Measurements from ENCODE around the gene SLC25A38. TPM values are rescaled to one million over a fixed set of nuclear protein-coding genes. Genes with fewer than 3 reads are reported as not detected.
"Not testable (repeated sequence)": the region's sequence is repeated elsewhere in the genome, so short reads cannot be mapped to it uniquely, and the experiment has no call there.

Gene SLC25A38
- total RNA-seq, 1 donor from 2014 or later, result 28.4 TPM

GRCh38 chr3:39414421-39414907, 31.3 kb downstream of the SLC25A38 start:
- Histone ChIP-seq H3K36me3 (peaks cover 50% of the 10 kb centered on the region), H3K4me1 (peaks cover 10% of the 10 kb centered on the region), H3K27ac (no peak overlapping the region), H3K4me3 (no peak overlapping the region), H3K27me3 (ENCODE audit: low read depth) (no peaks in the 10 kb centered on the region), H3K9me3 (no peaks in the 10 kb centered on the region)
- peak; percentile 19 to 25 for ATAC-seq
- DNase-seq, result no peak
- intact Hi-C loops (cut with DNase I), result no loop called here
- TF ChIP-seq, protein P1, sequence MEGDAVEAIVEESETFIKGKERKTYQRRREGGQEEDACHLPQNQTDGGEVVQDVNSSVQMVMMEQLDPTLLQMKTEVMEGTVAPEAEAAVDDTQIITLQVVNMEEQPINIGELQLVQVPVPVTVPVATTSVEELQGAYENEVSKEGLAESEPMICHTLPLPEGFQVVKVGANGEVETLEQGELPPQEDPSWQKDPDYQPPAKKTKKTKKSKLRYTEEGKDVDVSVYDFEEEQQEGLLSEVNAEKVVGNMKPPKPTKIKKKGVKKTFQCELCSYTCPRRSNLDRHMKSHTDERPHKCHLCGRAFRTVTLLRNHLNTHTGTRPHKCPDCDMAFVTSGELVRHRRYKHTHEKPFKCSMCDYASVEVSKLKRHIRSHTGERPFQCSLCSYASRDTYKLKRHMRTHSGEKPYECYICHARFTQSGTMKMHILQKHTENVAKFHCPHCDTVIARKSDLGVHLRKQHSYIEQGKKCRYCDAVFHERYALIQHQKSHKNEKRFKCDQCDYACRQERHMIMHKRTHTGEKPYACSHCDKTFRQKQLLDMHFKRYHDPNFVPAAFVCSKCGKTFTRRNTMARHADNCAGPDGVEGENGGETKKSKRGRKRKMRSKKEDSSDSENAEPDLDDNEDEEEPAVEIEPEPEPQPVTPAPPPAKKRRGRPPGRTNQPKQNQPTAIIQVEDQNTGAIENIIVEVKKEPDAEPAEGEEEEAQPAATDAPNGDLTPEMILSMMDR (IDR thresholded peaks at IDR 0.05), result no peak

DNA sequence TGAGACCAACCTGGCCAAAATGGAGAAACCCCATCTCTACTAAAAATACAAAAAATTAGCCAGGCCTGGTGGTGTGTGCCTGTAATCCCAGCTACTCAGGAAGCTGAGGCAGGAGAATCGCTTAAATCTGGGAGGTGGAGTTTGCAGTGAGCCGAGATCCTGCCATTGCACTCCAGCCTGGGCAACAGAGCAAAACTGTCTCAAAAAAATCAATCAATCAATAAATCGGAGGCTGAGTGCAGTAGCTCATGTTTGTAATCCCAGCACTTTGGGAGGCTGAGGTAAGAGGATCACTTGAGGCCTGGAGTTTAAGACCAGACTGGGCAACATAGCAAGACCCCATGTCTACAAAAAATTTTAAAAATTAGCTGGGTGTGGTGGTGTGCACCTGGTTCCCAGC, 32.1 kb downstream of the SLC25A38 start:
- not testable (repeated sequence) for H3K27ac ChIP-seq

DNA sequence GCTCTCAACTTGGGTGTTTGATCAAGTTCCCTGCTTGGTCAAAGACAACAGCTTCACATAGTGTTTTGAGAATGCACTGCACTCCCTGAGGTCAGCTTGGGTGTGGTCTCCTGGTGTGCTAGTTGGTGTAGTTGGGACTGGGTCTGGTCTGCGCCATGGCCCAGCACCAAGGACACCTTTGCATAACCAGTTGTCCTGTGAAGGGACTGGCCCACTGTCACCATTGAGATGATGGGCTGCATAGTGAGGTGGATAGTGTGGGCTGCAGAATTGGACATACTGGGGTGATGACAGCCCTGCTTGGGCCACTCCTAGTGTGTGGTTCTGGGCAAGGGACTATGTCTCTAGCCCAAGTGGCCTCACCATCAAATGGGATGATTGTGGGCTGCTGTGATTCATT, 32.8 kb downstream of the SLC25A38 start:
- no peaks in the 10 kb centered on the region for H3K9me3 ChIP-seq
- intact Hi-C loops (cut with DNase I), result no loop called here

More for the DNA sequence above, 32.1 kb downstream of the SLC25A38 start:
- intact Hi-C loops (cut with DNase I); DNase-seq; H3K9me3 ChIP-seq; H3K4me1 ChIP-seq; ATAC-seq; H3K4me3 ChIP-seq; H3K27me3 ChIP-seq (ENCODE audit: low read depth): not testable (repeated sequence)
- H3K36me3 ChIP-seq, result peaks cover 42% of the 10 kb centered on the region

GRCh38 chr3:39416998-39417397, 33.8 kb downstream of the SLC25A38 start:
- peaks cover 25% of the 10 kb centered on the region for H3K36me3 ChIP-seq
- H3K4me3 ChIP-seq; H3K27ac ChIP-seq; H3K27me3 ChIP-seq (ENCODE audit: low read depth); ATAC-seq; H3K4me1 ChIP-seq; intact Hi-C loops (cut with DNase I); DNase-seq; H3K9me3 ChIP-seq: not testable (repeated sequence)

More for the DNA sequence above, 32.8 kb downstream of the SLC25A38 start:
- H3K27me3 ChIP-seq (ENCODE audit: low read depth), result no peaks in the 10 kb centered on the region
- TF ChIP-seq, protein P1 (IDR thresholded peaks at IDR 0.05), result no peak
- peak in 1 of 2 donors; percentile 12 for ATAC-seq
- H3K36me3 ChIP-seq, result peaks cover 35% of the 10 kb centered on the region
- no peak overlapping the region for H3K27ac ChIP-seq
- no peak overlapping the region for H3K4me3 ChIP-seq
- H3K4me1 ChIP-seq, result no peaks in the 10 kb centered on the region
- no peak for DNase-seq

DNA sequence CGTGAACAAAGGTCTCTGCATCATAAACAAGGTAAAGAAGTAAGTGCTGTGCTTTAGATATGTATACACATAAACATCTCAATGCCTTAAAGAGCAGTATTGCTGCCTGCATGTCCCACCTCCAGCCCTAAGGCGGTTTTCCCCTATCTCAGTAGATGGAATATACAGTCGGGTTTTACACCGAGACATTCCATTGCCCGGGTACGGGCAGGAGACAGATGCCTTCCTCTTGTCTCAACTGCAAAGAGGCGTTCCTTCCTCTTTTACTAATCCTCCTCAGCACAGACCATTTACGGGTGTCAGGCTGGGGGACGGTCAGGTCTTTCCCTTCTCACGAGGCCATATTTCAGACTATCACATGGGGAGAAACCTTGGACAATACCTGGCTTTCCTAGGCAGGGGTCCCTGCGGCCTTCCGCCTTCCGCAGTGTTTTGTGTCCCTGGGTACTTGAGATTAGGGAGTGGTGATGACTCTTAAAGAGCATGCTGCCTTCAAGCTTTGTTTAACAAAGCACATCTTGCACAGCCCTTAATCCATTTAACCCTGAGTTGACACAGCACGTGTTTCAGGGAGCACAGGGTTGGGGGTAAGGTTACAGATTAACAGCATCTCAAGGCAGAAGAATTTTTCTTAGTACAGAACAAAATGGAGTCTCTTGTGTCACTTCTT, 35.5 kb downstream of the SLC25A38 start:
- H3K4me3 ChIP-seq; H3K27me3 ChIP-seq (ENCODE audit: low read depth); H3K4me1 ChIP-seq; ATAC-seq; DNase-seq; H3K36me3 ChIP-seq; intact Hi-C loops (cut with DNase I); H3K9me3 ChIP-seq: not testable (repeated sequence)
- H3K27ac ChIP-seq, result peak overlapping the region; percentile 36

- Histone ChIP-seq H3K4me1 (no peaks in the 10 kb centered on the region), H3K9me3 (no peaks in the 10 kb centered on the region), H3K4me3 (no peak overlapping the region), H3K27me3 (ENCODE audit: low read depth) (no peaks in the 10 kb centered on the region), H3K27ac (peak overlapping the region; percentile 36), H3K36me3 (no peaks in the 10 kb centered on the region)
- ATAC-seq (peak; percentile 78 to 80), DNase-seq (no peak)
- intact Hi-C loops (cut with DNase I), result no loop called here
- TF ChIP-seq, protein P1 (IDR thresholded peaks at IDR 0.05), result no peak
Observed at GRCh38 chr3:39419742-39420315, 36.7 kb downstream of the SLC25A38 start.

DNA sequence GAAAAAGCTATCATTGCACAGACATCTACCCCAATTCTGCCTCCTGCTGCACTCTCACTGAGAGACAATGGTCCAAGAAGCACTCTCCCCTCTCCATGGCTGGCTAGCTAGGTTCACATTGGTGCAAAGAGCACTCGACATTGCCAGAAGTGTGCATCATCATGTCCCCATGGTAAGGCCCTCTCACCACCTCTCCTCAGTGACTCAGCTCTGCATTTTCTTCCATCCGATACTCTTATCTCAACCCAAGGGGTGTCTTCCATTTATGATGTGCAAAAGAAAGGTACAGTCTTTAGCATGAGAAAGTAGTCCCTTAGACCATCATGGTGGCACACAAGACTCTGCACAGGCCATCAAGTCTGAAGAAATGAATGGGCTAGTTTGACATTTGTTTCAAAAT, 37.4 kb downstream of the SLC25A38 start:
- H3K4me3 ChIP-seq, result no peak overlapping the region
- intact Hi-C loops (cut with DNase I), result no loop called here
- ATAC-seq (no peak), DNase-seq (no peak)
- no peak overlapping the region for H3K27ac ChIP-seq
- no peaks in the 10 kb centered on the region for H3K27me3 ChIP-seq (ENCODE audit: low read depth)
- no peaks in the 10 kb centered on the region for H3K9me3 ChIP-seq
- TF ChIP-seq, protein P1 (IDR thresholded peaks at IDR 0.05), result no peak
- H3K4me1 ChIP-seq, result no peaks in the 10 kb centered on the region
- H3K36me3 ChIP-seq, result no peaks in the 10 kb centered on the region

Data from lower lobe of right lung (tissue), 2 donors.